Parathyroid adenoma (tissue), 2 donors: Measurements from ENCODE around the gene ZBTB7A.
A peak's percentile ranks its signal among the peaks of the same experiment; 100 is the strongest.

Experiments
- H2AFZ ChIP-seq: fragments of 300-600 bp; sonication (generic); one replicate; pipeline ENCODE4 v1.7.0; 2017; ENCODE audit warnings: antibody characterized with exemption, mild to moderate bottlenecking
- H3K27ac ChIP-seq: fragments of 300-600 bp; sonication (generic); one replicate; pipeline ENCODE4 v1.7.0; 2017
- H3K27me3 ChIP-seq: fragments of 300-600 bp; sonication (generic); one replicate; pipeline ENCODE4 v1.7.0; 2017; ENCODE audit warnings: low read length; ENCODE audit not compliant: control insufficient read depth, insufficient read depth
- H3K36me3 ChIP-seq: fragments of 300-600 bp; sonication (generic); one replicate; pipeline ENCODE4 v1.7.0; 2017; ENCODE audit warnings: low read length; ENCODE audit not compliant: control insufficient read depth, insufficient read depth
- H3K4me1 ChIP-seq: fragments of 300-600 bp; sonication (generic); one replicate; pipeline ENCODE4 v1.7.0; 2017; ENCODE audit warnings: control low read depth
- H3K4me2 ChIP-seq: fragments of 300-600 bp; sonication (generic); one replicate; pipeline ENCODE4 v1.7.0; 2017; ENCODE audit warnings: low read length
- H3K4me3 ChIP-seq: fragments of 300-600 bp; sonication (generic); one replicate; pipeline ENCODE4 v1.7.0; 2017; ENCODE audit warnings: low read depth, low read length
- H3K79me2 ChIP-seq: fragments of 300-600 bp; sonication (generic); one replicate; pipeline ENCODE4 v1.7.0; 2017; ENCODE audit warnings: control low read depth
- H3K9ac ChIP-seq: fragments of 300-600 bp; sonication (generic); one replicate; pipeline ENCODE4 v1.7.0; 2017; ENCODE audit warnings: mild to moderate bottlenecking
- H3K9me3 ChIP-seq: fragments of 300-600 bp; sonication (generic); one replicate; pipeline ENCODE4 v1.7.0; 2017; ENCODE audit warnings: low read length; ENCODE audit not compliant: control insufficient read depth
- TF ChIP-seq, protein P1 (sequence below): fragments of 300-600 bp; sonication (generic); IDR thresholded peaks from one replicate; pipeline ENCODE4 v1.7.0; 2017; ENCODE audit warnings: antibody characterized with exemption, mild to moderate bottlenecking
- donor health status: primary hyperparathyroidism.

The ZBTB7A gene

DNA sequence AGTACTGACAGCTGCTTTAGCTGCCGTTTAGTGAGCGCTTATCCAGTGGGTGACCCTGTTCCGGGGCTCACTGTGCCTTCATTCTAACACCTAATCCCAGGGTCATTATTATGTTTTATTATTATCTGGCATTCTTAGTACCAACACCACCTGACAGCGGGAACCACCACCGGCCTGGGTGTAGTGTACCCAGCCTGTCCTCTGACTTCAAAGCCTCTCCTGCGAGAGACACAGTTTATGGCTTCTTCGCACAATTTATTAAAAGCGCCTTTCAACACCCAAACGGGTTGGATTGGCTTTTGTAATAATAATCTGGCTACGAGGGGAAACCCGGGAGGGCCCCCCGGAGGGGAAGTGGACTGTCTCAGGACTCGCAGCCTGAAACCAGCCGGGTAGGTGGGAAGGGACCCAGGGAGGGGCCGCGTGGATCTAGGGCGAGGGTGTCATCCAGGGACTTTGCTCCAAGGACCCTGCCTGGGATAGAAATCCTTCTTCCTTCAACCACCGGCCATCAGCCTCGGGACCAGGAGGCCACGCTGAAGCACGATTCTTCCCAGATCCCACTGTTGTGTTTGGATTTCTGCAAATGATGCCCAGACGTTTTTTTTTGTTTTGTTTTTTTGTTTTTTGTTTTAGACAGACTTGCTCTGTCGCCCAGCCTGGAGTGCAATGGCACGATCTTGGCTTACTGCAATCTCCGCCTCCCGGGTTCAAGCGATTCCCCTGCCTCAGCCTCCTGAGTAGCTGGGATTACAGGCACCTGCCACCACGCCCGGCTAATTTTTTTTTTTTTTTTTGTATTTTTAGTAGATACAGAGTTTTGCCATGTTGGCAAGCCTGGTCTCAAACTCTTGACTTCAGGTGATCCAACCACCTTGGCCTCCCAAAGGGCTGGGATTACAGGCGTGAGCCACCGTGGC, 1.6 kb upstream of the ZBTB7A start:
- Histone ChIP-seq H3K79me2 (peaks cover 17% of the 10 kb centered on the region), H3K4me3 (no peak overlapping the region), H3K27me3 (no peaks in the 10 kb centered on the region), H3K27ac (peak overlapping the region; percentile 47), H3K4me1 (peaks cover 6% of the 10 kb centered on the region), H3K9ac (no peak overlapping the region), H3K4me2 (peak overlapping the region; percentile 80), H2AFZ (peak overlapping the region; percentile 97), H3K9me3 (no peaks in the 10 kb centered on the region), H3K36me3 (no peaks in the 10 kb centered on the region)
- TF ChIP-seq, protein P1, sequence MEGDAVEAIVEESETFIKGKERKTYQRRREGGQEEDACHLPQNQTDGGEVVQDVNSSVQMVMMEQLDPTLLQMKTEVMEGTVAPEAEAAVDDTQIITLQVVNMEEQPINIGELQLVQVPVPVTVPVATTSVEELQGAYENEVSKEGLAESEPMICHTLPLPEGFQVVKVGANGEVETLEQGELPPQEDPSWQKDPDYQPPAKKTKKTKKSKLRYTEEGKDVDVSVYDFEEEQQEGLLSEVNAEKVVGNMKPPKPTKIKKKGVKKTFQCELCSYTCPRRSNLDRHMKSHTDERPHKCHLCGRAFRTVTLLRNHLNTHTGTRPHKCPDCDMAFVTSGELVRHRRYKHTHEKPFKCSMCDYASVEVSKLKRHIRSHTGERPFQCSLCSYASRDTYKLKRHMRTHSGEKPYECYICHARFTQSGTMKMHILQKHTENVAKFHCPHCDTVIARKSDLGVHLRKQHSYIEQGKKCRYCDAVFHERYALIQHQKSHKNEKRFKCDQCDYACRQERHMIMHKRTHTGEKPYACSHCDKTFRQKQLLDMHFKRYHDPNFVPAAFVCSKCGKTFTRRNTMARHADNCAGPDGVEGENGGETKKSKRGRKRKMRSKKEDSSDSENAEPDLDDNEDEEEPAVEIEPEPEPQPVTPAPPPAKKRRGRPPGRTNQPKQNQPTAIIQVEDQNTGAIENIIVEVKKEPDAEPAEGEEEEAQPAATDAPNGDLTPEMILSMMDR, result no peak

DNA sequence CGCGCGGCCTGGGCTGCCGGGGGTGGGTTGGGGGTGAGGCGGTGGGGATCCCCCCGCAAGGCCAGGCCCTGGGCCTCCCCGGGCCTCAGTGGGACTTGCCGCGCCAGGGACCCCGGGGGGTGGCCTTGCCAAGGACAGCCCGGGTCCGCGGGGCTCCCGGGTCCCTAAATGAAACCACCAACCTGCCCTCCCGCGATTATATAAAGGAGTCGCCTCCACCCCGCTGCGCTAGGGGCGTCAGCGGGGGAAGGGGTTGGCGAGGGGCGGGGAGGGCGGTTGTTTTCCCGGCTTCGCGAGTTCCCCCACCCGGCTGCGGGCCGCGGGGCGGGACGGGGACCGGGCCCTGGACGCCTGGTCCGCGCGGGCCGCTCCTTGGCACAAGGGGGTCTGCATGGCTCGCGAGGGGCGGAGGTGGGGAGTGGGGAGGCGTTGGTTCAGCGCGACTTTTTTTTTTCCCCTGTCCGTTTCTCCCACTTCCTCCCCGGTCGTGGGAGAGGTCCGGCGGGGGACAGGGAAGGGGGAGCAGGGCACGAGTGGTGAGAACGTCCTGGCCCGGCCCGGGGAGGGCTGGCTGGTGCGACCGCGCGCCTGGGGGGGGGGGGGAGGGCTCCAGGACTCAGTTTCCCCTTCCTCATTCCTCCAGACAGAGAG, 822 bp upstream of the ZBTB7A start:
- TF ChIP-seq, protein P1, result no peak
- H3K27ac ChIP-seq, result peak overlapping the region; percentile 78

DNA sequence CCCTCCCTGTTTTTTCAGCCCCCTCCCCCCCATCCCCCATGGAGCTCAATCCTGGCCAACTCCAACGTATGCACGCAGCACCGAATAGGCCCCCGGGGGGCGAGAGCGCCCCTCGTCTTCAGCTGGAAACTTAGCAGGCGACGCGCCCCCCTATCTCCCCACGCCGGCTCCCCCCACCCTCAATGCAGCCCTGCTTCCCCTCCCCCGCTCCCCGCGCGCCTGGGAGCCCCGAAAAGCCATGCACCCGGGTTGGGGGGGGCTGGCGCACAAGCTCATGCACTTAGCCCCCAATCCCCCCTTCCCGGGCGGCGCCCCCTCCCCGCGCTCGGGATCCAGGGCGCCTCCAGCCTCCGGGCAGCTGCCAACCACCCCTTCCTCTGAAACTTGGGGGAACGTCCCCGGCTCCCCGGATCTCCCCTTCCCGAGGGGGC, 508 bp downstream of the ZBTB7A start:
- peak overlapping the region; percentile 47 for H3K4me2 ChIP-seq
- peak overlapping the region; percentile 64 for H3K4me3 ChIP-seq
- no peaks in the 10 kb centered on the region for H3K27me3 ChIP-seq
- TF ChIP-seq, protein P1, result no peak
- H3K27ac ChIP-seq, result peak overlapping the region; percentile 80
- H3K9ac ChIP-seq, result peak overlapping the region; percentile 51
- peak overlapping the region; percentile 28 for H2AFZ ChIP-seq
- H3K9me3 ChIP-seq, result no peaks in the 10 kb centered on the region
- H3K36me3 ChIP-seq, result no peaks in the 10 kb centered on the region
- H3K79me2 ChIP-seq, result peaks cover 38% of the 10 kb centered on the region
- H3K4me1 ChIP-seq, result peaks cover 26% of the 10 kb centered on the region

More for the DNA sequence above, 822 bp upstream of the ZBTB7A start:
- Histone ChIP-seq H3K9me3 (no peaks in the 10 kb centered on the region), H3K79me2 (peaks cover 25% of the 10 kb centered on the region), H3K4me3 (peak overlapping the region; percentile 69), H3K4me1 (peaks cover 14% of the 10 kb centered on the region), H3K36me3 (no peaks in the 10 kb centered on the region), H2AFZ (peak overlapping the region; percentile 97), H3K27me3 (no peaks in the 10 kb centered on the region), H3K4me2 (peak overlapping the region; percentile 80), H3K9ac (peak overlapping the region; percentile 87)

DNA sequence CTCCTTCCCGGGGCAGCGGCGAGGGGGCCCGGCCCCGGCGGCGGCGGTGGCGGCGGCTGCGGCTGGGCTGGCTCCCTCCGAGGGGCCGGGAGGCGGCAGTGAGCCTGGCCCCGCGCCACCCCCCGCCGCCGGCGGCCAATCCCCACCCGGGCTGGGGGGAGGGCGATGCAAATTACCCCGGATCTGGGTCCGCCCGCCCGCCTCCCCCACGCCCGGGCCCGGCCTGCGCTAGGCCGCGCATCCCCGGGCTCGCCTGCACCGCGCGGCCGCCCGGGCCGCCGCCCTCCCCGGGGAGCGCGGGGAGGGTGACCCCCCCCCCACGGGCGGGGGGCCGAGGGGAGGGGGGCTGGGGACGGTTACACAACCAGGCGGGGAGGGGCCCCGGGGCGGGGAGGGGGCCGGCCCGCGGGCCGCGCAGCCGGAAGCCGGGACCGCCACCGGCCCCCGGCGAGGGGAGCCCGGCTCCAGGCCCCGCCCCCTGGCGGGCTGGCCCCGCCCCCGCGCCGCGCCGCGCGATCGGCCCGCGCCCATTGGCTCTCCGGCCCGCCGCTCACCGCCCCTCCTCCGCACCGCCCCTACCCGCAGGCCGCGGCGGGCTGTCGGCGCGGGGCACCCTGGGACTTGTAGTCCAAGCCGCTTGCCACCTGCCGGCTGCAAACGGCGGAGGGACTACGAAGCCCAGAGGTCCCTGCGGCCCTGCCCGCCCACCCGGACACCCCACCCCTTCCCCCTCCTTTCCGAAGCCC, 1.1 kb downstream of the ZBTB7A start:
- Histone ChIP-seq H3K4me2 (no peak overlapping the region), H3K36me3 (no peaks in the 10 kb centered on the region), H3K27me3 (no peaks in the 10 kb centered on the region), H3K4me1 (peaks cover 31% of the 10 kb centered on the region), H3K27ac (no peak overlapping the region), H3K79me2 (peaks cover 44% of the 10 kb centered on the region), H3K9me3 (no peaks in the 10 kb centered on the region), H2AFZ (no peak overlapping the region), H3K9ac (no peak overlapping the region), H3K4me3 (no peak overlapping the region)
- TF ChIP-seq, protein P1, result no peak
